HG02973 (cell line): Measurements from ENCODE around the gene S1PR2.

Source experiments
- ATAC-seq: cut with Tn5 transposase; IDR thresholded peaks from one replicate; pipeline ENCODE4 v1.9.1; 2021; ENCODE audit warnings: moderate library complexity; ENCODE audit not compliant: unreplicated experiment

The S1PR2 gene

GRCh38 chr19:10230861-10231611, at the start of gene S1PR2:
Gene S1PR2, minus strand, starts transcription at chr19:10231331. Its CDS starts 6,426 bp downstream, at chr19:10224905.
- ATAC-seq, result peak; percentile 33

- no peak for ATAC-seq
Measured at GRCh38 chr19:10279737-10280442, 48.8 kb upstream of the S1PR2 start.

- no peak for ATAC-seq
Measured at GRCh38 chr19:10278935-10279334, 47.8 kb upstream of the S1PR2 start.

- ATAC-seq, result no peak
Measured at GRCh38 chr19:10277795-10278589, 46.9 kb upstream of the S1PR2 start.

GRCh38 chr19:10274589-10274988, 43.5 kb upstream of the S1PR2 start:
- no peak for ATAC-seq

GRCh38 chr19:10271543-10272086, 40.5 kb upstream of the S1PR2 start:
- peak; percentile 39 for ATAC-seq

GRCh38 chr19:10270616-10271394, 39.7 kb upstream of the S1PR2 start, which contains the start of gene ICAM1:
Gene ICAM1, plus strand, starts transcription at chr19:10271120. Its CDS starts 40 bp downstream, at chr19:10271160.
- ATAC-seq, result peak; percentile 32

- peak; percentile 39 for ATAC-seq
Measured at GRCh38 chr19:10270180-10270615, 39.1 kb upstream of the S1PR2 start.

- peak; percentile 34 for ATAC-seq
Measured at GRCh38 chr19:10269333-10270179, 38.4 kb upstream of the S1PR2 start.

- no peak for ATAC-seq
Measured at GRCh38 chr19:10268071-10268470, 36.9 kb upstream of the S1PR2 start.

- ATAC-seq, result no peak
Measured at GRCh38 chr19:10266706-10267105, 35.6 kb upstream of the S1PR2 start.

GRCh38 chr19:10262771-10263170, 31.6 kb upstream of the S1PR2 start:
- ATAC-seq, result no peak

- ATAC-seq, result no peak
Measured at GRCh38 chr19:10260141-10260584, 29.0 kb upstream of the S1PR2 start.

GRCh38 chr19:10259162-10259905, 28.2 kb upstream of the S1PR2 start:
- no peak for ATAC-seq

GRCh38 chr19:10258080-10258710, 27.1 kb upstream of the S1PR2 start:
- ATAC-seq, result no peak

GRCh38 chr19:10256970-10257615, 26.0 kb upstream of the S1PR2 start:
- no peak for ATAC-seq

- ATAC-seq, result no peak
Measured at GRCh38 chr19:10256551-10256950, 25.4 kb upstream of the S1PR2 start.

- ATAC-seq, result no peak
Measured at GRCh38 chr19:10255358-10255757, 24.2 kb upstream of the S1PR2 start.
